Gastroesophageal sphincter (tissue), 3 donors: Measurements from ENCODE around the gene ARL4C.

Source experiments
- CTCF ChIP-seq, 4 experiments: fragments of 200-600 bp in 2 of 4; fragments of 450-650 bp in 2 of 4; sonication (generic) in 1 of 4; IDR thresholded peaks; one replicate each; pipeline ENCODE4 v1.5.1; 2017 to 2019; ENCODE audit warnings: antibody characterized with exemption in 4 of 4, mild to moderate bottlenecking in 2 of 4, moderate library complexity in 2 of 4
- EP300 ChIP-seq: sonication (generic); formaldehyde crosslinking; IDR thresholded peaks from one replicate; pipeline ENCODE4 v1.6.1; 2017; ENCODE audit warnings: antibody characterized with exemption, mild to moderate bottlenecking
- POLR2A ChIP-seq, 2 donors: fragments of 450-650 bp; IDR thresholded peaks; one replicate each; pipeline ENCODE4 v1.6.1; 2017; ENCODE audit warnings: antibody characterized with exemption in 2 of 2, mild to moderate bottlenecking in 2 of 2, moderate library complexity in 1 of 2

- TF ChIP-seq CTCF (IDR thresholded peaks at IDR 0.05) (no peak), POLR2A (IDR thresholded peaks at IDR 0.05) (no peak), EP300 (no peak)
Measured at GRCh38 chr2:234450431-234451124, 46.3 kb downstream of the ARL4C start.
